ENCODE data around the gene SUMO4.

GRCh38 chr6:149431905-149432775 is 32.1 kb downstream of the SUMO4 start:
- TF ChIP-seq EP300 (IDR thresholded peaks at IDR 0.05) (no peak), CTCF (IDR thresholded peaks at IDR 0.05) (peak; percentile 90 to 97 (median 96)), POLR2A (IDR thresholded peaks at IDR 0.05) (no peak), POLR2AphosphoS5 (IDR thresholded peaks at IDR 0.05) (peak in 1 of 4 donors; percentile 37)

Measured in sigmoid colon (tissue), 4 donors.